ENCODE data around the gene KIF3C. TPM values are rescaled to one million over a fixed set of nuclear protein-coding genes. Genes with fewer than 3 reads are reported as not detected.

KIF3C gene
- total and polyA plus RNA-seq, 9 of the 15 experiments (the other 6 are each of a cell fraction or from before 2014, with no cell fraction given) = 0.69 to 6.7 (median 3.3) TPM

- TF ChIP-seq SREBF1 (IDR thresholded peaks at IDR 0.05; ENCODE audit: borderline replicate concordance, low read depth, low read length) = peak; percentile 91; the same call in 1 of the 2 replicates
- TF ChIP-seq MCM3 (IDR thresholded peaks at IDR 0.05) = no peak
- TF ChIP-seq NCOA1 (IDR thresholded peaks at IDR 0.05; ENCODE audit: low read depth) = peak; percentile 11; the same call in 1 of the 2 replicates
- no peak for TF ChIP-seq ZNF699 (CRISPR knock-in tag; IDR thresholded peaks at IDR 0.05; ENCODE audit: insufficient replicate concordance)
- no peak for TF ChIP-seq GTF2F1 (IDR thresholded peaks at IDR 0.05; ENCODE audit: low read depth, low read length)
- no peak for TF ChIP-seq TAF9B (IDR thresholded peaks at IDR 0.05; ENCODE audit: partially characterized antibody)
- TF ChIP-seq CHD7 (IDR thresholded peaks at IDR 0.05; ENCODE audit: low read depth, low read length) = no peak
- no peak for TF ChIP-seq TRIM25 (IDR thresholded peaks at IDR 0.05; ENCODE audit: borderline replicate concordance)
- no peak for TF ChIP-seq ATF1 (CRISPR knock-in tag; IDR thresholded peaks at IDR 0.05)
- TF ChIP-seq ATF1 (tag; IDR thresholded peaks at IDR 0.05) = peak; percentile 62
- no peak for TF ChIP-seq RFX5 (IDR thresholded peaks at IDR 0.05; ENCODE audit: low read depth, low read length)
- TF ChIP-seq HINFP (tag; conservative IDR thresholded peaks at IDR 0.05; ENCODE audit: low read depth) = no peak
- no peak for TF ChIP-seq SMARCA5 (IDR thresholded peaks at IDR 0.05)
- TF ChIP-seq MYBL2 (IDR thresholded peaks at IDR 0.05; ENCODE audit: low read depth) = no peak
- TF ChIP-seq MYBL2 (CRISPR knock-in tag; IDR thresholded peaks at IDR 0.05; ENCODE audit: borderline replicate concordance) = no peak
Measured at GRCh38 chr2:25982273-25982967, at the start of gene KIF3C (continued).
